GM15510 (cell line): ENCODE results near the gene PRMT7.

Experiments used
- POLR2A ChIP-seq: IDR thresholded peaks from 3 replicates; pipeline ENCODE4 v1.6.1; 2011; ENCODE audit warnings: borderline replicate concordance; ENCODE audit not compliant: insufficient read length; ENCODE audit errors: extremely low read depth

Gene PRMT7

GRCh38 chr16:68310774-68311511 is at the start of gene PRMT7, which contains the start of gene SLC7A6OS:
Gene PRMT7, plus strand, starts transcription at chr16:68311019. Its CDS starts 4,961 bp downstream, at chr16:68315980.
Gene SLC7A6OS, minus strand, starts transcription at chr16:68310946. Its CDS starts 20 bp downstream, at chr16:68310926.
- peak; percentile 88 for TF ChIP-seq POLR2A

GRCh38 chr16:68263559-68264127 is 47.2 kb upstream of the PRMT7 start:
- no peak for TF ChIP-seq POLR2A

GRCh38 chr16:68264128-68265077 is 46.4 kb upstream of the PRMT7 start, which contains the start of gene SLC7A6:
Gene SLC7A6, plus strand, starts transcription at chr16:68264526. Its CDS starts 10,201 bp downstream, at chr16:68274727.
- TF ChIP-seq POLR2A: peak; percentile 68

- peak; percentile 45 for TF ChIP-seq POLR2A
Measured at GRCh38 chr16:68265078-68265920, 45.5 kb upstream of the PRMT7 start.

GRCh38 chr16:68267612-68268405 is 43.0 kb upstream of the PRMT7 start:
- TF ChIP-seq POLR2A: no peak

- no peak for TF ChIP-seq POLR2A
Measured at GRCh38 chr16:68269793-68270192, 41.0 kb upstream of the PRMT7 start.

- no peak for TF ChIP-seq POLR2A
Measured at GRCh38 chr16:68270353-68270752, 40.5 kb upstream of the PRMT7 start.

- TF ChIP-seq POLR2A: no peak
Measured at GRCh38 chr16:68272507-68273209, 38.2 kb upstream of the PRMT7 start.

- no peak for TF ChIP-seq POLR2A
Measured at GRCh38 chr16:68273459-68273858, 37.4 kb upstream of the PRMT7 start.

- TF ChIP-seq POLR2A: no peak
Measured at GRCh38 chr16:68273896-68274295, 36.9 kb upstream of the PRMT7 start.

GRCh38 chr16:68274441-68274840 is 36.4 kb upstream of the PRMT7 start:
- no peak for TF ChIP-seq POLR2A

- TF ChIP-seq POLR2A: no peak
Measured at GRCh38 chr16:68275611-68276191, 35.1 kb upstream of the PRMT7 start.
